ENCODE results near the gene VWF. TPM values are rescaled to one million over a fixed set of nuclear protein-coding genes. Genes with fewer than 3 reads are reported as not detected.

VWF gene
- total RNA-seq, 6 experiments from 2014 or later: 5.7 to 16.6 (median 9.6) TPM

DNA sequence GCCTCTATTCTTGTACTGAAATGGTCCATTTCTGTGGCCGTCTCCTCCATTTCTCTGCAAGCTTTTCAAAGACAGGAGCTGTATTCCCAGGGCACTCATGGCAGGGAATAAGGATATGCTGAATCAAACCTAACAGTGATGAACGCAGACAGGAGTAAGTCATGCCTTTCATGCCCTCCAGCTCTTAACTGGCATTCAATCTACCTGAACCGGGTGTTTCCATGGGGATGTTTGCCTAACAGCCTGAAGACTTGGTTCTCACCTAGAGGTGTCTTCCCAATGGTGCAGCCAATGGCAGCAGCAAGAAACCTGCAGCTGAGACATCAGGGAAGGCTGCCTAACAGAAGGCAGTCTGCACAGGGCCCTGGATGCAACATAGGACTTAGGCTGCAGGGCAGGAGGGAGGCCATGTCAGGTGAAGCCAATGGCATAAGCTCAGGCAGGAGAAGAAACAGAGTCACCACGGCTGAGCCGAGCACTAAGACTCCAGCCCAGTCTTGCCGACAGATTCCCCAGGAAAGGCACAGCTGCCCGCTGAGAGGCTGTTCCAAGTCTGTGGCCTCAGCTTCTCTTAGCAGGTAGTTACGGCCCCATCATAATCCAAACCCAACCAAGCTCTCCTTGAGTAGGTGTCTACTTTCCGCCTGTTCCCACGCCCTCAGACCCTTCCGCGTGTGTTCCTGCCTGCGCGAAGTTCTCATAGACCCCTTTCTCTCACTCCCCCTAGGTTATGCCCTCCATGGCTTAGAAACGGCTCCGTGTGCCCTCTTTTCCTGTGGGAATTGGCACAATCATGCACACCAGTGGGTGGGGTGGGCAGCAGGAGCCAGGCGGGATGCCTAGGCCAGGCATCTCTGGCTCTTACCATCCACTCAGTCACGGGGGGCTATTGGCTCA lies 44.1 kb downstream of the VWF start:
- Histone ChIP-seq H3K27ac (no peak overlapping the region), H3K27me3 (no peaks in the 10 kb centered on the region), H3K4me3 (no peak overlapping the region), H3K36me3 (no peaks in the 10 kb centered on the region), H3K4me1 (no peaks in the 10 kb centered on the region), H3K9me3 (no peaks in the 10 kb centered on the region)
- DNase-seq (no peak), ATAC-seq (no peak)
- intact Hi-C loops (cut with DNase I): no loop called here
- WGBS (ENCODE audit: insufficient coverage, low coverage, low lambda C conversion rate, missing lambda C conversion rate): 89% methylated on average over 13 of the region's 18 CpGs
- TF ChIP-seq, protein P1, sequence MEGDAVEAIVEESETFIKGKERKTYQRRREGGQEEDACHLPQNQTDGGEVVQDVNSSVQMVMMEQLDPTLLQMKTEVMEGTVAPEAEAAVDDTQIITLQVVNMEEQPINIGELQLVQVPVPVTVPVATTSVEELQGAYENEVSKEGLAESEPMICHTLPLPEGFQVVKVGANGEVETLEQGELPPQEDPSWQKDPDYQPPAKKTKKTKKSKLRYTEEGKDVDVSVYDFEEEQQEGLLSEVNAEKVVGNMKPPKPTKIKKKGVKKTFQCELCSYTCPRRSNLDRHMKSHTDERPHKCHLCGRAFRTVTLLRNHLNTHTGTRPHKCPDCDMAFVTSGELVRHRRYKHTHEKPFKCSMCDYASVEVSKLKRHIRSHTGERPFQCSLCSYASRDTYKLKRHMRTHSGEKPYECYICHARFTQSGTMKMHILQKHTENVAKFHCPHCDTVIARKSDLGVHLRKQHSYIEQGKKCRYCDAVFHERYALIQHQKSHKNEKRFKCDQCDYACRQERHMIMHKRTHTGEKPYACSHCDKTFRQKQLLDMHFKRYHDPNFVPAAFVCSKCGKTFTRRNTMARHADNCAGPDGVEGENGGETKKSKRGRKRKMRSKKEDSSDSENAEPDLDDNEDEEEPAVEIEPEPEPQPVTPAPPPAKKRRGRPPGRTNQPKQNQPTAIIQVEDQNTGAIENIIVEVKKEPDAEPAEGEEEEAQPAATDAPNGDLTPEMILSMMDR (IDR thresholded peaks at IDR 0.05): no peak
- TF ChIP-seq POLR2A (IDR thresholded peaks at IDR 0.05): no peak

DNA sequence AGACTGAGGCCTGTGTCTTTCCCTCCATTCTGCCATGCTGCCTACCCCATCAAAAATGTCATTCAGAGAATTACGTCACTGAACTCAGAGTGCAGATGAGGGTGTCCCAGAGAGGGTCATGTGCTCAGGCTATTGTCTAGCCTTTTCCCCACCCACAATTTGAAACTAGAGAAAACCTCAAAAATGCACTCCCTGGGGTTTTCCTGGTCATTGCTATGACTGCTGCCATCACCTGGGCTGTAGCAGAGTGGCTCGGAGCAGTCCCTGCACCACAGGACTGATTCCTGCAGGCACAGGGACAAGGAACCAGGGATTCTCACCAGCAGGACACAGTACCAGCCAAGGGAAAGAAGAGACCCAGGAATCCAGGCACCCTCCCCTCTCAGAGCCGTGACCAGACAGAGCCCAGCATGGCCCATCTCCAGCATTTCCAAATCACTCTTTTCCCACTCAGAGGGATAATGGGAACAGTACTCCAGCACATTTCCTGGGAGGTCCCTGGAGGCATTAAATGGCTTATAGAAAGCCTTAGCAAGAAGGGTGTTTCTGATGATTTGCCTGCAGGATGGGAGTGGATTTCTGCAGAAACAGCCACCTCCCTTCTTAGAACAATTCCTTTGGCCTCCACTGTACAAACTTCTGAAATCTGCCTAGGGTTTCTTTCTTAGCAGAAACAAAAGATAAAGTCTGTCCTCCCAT lies 45.9 kb downstream of the VWF start:
- intact Hi-C loops (cut with DNase I): loop anchor here (5.0 to 10.0 kb wide), 2 partner anchors 96 to 99 kb away; no protein-coding TSS in a partner anchor
- 46% methylated on average over 2 of the region's 3 CpGs for WGBS (ENCODE audit: insufficient coverage, low coverage, low lambda C conversion rate, missing lambda C conversion rate)
- H3K27me3 ChIP-seq: no peaks in the 10 kb centered on the region
- H3K9me3 ChIP-seq: no peaks in the 10 kb centered on the region
- no peak for ATAC-seq
- DNase-seq: no peak
- H3K36me3 ChIP-seq: no peaks in the 10 kb centered on the region
- H3K4me3 ChIP-seq: no peak overlapping the region
- peaks cover 0 to 7% (median 4%) of the 10 kb centered on the region in 4 donors for H3K4me1 ChIP-seq
- TF ChIP-seq, protein P1 (IDR thresholded peaks at IDR 0.05): no peak
- no peak for TF ChIP-seq POLR2A (IDR thresholded peaks at IDR 0.05)
- no peak overlapping the region for H3K27ac ChIP-seq

DNA sequence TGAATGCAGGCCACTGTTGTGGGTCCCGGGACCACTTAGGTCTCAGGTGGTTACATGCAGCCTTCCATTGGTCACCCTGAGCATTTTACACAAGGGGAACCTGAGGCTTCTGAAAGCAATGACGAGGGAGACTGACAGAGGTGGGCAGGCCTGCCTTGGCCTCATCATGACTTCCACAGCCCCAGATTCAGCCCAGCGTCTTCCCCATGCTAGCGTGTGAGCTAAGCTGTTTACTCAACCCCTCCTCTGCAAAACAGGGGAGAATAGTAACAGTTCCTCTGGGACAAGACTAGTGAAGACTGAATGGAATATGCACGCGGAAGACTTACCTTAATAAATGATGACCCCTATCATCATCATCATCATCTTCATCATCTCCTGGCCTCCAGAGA lies 46.8 kb downstream of the VWF start:
- H3K4me3 ChIP-seq: no peak overlapping the region

More for the DNA sequence above, 46.8 kb downstream of the VWF start:
- 100% methylated on average over 2 of the region's 6 CpGs for WGBS (ENCODE audit: insufficient coverage, low coverage, low lambda C conversion rate, missing lambda C conversion rate)
- Histone ChIP-seq H3K27me3 (no peaks in the 10 kb centered on the region), H3K36me3 (no peaks in the 10 kb centered on the region), H3K9me3 (no peaks in the 10 kb centered on the region), H3K4me1 (peaks cover 0 to 16% (median 8%) of the 10 kb centered on the region in 4 donors), H3K27ac (no peak overlapping the region)
- DNase-seq (no peak), ATAC-seq (no peak)
- intact Hi-C loops (cut with DNase I): loop anchor here (5.0 to 10.0 kb wide), 2 partner anchors 97 to 100 kb away; no protein-coding TSS in a partner anchor
- TF ChIP-seq, protein P1 (IDR thresholded peaks at IDR 0.05): no peak
- TF ChIP-seq POLR2A (IDR thresholded peaks at IDR 0.05): no peak

All from right lobe of liver (tissue), 6 donors.